ENCODE measurements around the gene DHRS9.
"Not testable (repeated sequence)": the region's sequence is repeated elsewhere in the genome, so short reads cannot be mapped to it uniquely, and the experiment has no call there.

Gene DHRS9

DNA sequence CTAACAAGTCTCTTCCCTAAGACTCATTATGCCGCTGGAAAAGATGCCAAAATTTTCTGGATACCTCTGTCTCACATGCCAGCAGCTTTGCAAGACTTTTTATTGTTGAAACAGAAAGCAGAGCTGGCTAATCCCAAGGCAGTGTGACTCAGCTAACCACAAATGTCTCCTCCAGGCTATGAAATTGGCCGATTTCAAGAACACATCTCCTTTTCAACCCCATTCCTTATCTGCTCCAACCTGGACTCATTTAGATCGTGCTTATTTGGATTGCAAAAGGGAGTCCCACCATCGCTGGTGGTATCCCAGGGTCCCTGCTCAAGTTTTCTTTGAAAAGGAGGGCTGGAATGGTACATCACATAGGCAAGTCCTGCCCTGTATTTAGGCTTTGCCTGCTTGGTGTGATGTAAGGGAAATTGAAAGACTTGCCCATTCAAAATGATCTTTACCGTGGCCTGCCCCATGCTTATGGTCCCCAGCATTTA lies 26.3 kb downstream of the DHRS9 start:
- DNase-seq (ENCODE audit: low spot score), result no peak

DNA sequence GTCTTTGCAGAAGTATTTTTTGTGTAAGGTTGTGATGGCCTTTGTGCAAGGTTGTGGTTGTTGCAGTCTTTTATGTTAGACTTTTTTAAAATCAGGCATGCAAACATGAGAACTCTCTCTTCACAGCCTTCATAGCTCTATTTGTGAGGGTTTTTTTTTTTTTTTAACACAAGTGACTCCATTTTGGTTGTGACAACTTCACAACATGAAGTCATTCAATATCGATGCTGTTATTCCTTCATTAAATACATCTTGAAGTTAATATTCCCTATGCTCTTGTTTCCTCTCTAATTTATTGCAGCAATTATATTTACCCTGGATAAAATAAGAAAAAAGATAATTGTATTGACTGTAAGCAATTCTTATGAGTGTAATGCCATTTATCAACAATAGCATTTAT lies 35.5 kb downstream of the DHRS9 start:
- no peak for DNase-seq (ENCODE audit: low spot score)

DNA sequence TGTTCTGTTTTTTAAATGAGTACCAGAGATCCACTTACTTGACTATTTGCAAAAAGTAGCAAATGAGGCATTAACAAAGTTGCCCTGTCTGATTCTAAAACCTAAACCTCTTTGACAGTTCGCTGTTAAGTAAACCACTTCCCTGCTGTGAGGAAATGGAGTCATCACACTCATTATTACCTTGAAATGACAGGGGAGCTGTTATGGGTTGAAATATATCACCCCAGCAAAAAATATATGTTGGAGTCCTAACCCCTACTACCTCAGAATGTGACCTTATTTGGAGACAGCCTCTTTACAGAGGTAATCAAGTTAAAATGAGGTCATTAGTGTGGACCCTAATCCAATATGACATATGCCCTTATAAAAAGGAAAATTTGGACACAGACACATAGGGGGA lies 36.1 kb downstream of the DHRS9 start:
- no peak for DNase-seq (ENCODE audit: low spot score)

DNA sequence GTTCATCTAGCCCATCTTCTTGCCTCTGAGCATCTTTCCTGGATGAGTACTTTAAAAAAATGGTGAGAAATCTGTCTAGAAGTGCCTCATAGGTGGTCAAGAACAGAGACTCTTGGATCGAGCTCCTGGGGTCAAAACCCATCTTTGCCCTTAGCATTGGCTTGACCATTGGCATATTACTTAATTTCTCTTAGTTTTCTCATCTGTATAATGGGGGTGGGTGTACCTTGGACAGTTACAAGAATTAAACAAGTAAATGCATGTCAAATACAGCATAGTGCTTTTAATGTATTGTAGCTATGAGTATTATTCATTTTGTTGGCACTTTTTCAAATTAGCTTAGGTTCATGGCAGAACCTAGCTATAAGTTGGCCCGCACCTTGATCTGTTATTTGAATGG lies 36.8 kb downstream of the DHRS9 start:
- no peak for DNase-seq (ENCODE audit: low spot score)

DNA sequence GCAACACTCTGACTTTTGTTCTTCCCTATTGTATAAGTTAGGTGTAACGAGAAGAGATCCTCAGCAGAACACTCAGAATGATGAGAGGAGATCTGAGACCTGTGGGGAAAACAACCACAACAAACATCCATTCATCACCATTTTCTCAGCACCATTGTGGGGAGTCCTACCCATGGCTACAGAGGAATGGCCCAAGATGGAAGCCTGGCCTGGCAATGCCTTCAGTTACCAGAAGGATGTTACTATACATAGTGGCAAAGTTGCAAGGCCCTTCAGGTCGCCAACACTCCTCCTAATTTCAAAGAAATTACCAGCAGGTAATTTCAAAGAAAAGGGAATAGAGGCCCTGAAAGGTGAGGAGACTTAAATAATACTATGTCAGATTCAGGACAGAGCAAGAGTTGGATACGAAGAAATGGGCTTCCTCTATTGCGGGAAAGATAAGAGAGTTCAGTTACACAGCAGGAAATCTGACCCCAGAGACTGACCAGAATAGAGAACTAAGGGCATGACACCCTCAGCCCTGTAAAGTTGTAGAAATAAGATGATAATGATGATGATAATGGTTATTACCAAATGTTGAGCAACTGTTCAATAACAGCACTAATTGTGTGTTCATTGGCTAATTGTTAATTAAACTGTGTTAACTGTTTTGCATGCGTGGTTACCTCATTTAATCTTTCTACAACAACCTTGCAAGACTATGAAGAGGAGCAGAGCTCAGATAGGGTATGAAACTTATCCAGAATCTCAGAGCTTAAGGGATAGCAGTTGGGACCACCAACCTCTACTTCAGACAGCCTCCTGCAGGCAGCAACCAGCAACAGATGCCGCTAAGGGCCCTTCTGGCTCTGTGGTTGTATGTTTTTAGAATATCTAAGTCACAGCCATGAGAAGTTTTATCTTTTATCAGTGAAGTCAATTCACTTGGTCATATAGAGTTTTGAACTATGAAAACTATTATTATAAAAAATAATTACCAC lies 37.5 kb downstream of the DHRS9 start:
- no peak for DNase-seq (ENCODE audit: low spot score)

DNA sequence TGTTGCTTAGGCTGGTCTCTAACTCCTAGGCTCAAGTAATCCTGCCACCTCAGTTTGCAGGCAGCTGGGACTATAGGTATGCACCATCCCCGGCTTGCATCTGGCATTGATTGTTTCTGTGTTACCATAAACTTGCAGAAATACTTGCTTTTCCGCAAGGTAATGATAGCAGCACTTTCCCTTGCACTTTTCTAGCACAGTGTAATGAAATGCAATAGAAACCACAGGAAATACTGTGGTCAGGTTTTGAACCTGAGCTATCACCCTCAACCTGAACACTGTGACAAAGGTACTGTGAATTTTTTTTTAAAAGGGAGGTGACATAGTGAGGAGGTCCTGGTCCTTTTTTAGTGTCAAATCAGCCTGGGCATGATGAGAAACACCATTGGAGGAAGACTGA lies 38.3 kb downstream of the DHRS9 start:
- no peak for DNase-seq (ENCODE audit: low spot score)

DNA sequence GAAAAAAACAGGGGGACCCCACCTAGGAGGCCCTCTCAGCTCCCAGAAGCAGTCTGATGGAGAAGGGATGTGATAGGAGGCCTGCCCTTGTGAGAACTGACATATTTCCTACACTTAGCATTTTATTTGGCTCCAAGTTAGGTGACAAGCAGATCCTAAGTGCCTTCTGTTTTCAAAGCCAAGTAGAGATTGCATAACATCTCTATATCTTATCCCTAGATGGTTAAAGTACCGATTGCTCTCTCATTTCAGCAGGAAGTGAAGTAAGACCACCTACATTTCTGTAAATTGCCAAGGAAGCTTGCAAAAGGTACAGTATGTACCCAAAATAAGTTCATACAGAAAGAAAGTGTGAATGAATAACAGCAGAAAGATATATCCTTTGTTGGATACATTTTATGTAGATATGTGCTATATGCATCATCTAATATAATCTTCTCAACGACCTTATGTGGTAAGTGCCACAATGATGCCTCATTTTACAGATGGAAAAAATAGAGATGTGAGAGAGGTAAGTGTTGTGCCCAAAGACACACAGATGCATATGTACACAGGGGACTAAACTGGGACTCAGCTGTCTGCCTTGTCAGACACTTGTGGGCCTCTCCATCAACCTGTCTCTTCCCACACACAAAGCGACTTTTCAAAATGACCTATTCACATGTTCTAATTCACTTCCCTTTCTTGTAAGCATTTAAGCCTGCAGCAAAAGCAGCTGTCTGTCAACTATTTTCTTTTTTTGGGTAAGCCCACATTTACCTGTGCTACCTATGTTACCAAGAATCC lies 38.9 kb downstream of the DHRS9 start:
- no peak for DNase-seq (ENCODE audit: low spot score)

DNA sequence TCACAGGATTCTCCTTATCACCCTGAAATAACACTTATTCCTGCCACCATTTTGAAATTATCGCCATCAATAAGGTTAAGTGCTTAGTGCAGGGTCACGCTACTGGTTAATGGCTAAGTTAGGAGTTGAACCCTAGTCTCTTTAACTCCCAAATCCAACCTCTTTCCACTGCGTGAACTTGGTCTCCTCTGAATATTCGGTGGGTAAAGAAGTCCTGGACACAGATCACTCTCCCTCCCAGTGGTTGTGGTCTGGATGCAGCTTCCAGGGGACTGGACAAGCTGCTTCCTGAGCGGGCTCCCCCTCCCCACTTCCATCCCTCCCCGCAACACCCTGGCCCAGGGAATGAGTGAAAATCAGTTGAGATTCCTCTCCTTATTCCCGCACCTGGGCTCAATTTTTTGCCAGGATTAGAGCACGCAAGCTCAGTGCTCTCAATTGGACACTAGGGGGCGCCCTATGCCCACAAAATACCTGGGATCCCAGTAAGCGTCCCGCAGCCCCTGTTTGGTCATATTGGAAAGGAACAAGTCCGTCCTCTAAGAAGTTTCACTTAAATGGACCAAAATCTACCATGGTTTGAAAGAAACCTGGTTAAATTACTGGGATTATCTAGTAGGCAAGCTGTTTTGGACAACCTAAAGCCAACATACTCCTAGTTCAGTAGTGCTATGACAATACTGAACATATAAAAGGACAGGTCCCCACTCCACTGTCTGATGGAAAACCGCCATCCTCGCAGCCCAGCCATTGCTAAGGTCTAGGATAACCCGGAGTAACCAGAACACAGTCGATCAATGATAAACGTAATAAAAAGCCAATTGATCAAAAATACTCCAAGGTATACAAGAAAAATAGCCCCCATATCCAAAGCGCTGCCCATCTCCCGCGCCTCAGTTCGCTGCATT lies 40.4 kb downstream of the DHRS9 start:
- DNase-seq (ENCODE audit: low spot score), result peak; percentile 68

DNA sequence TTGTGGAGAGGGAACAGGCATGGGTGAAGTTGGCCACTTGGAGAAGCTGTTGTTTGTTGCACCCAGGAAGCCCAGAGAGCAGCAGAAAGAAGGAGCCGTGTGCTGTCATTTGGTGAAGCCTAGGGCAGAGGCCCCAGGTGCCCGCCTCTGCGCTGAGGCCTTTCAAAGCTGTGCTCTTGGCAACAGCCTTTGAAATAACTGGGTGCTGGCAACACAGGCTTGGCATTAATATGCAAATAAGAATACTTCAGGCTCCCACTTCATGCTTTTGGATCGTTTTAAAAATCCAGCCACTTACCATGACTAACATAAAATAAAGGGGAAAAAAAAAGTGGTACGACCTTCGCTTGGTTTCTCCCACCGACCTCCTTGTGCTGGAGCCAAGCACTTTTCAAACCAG lies 41.1 kb downstream of the DHRS9 start:
- no peak for DNase-seq (ENCODE audit: low spot score)

DNA sequence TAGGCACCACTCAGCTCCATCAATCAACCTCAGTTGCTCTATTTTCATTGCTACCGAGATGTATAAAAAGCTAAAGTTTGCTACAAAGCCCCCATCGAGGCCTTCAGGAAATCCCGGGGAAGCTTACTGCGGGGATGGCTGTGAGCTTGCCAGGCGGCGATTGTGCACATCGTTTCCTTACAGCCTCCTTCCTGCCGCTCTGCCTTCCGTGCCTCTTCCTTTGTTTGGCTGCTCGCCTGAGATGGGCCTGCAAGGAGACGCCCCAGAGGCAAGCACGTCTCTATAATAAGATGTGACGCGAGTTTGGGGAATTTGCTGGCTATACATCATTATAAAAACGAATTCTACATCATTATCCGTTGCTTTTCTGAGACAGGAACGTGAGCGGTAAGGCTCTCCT lies 41.6 kb downstream of the DHRS9 start:
- no peak for DNase-seq (ENCODE audit: low spot score)

DNA sequence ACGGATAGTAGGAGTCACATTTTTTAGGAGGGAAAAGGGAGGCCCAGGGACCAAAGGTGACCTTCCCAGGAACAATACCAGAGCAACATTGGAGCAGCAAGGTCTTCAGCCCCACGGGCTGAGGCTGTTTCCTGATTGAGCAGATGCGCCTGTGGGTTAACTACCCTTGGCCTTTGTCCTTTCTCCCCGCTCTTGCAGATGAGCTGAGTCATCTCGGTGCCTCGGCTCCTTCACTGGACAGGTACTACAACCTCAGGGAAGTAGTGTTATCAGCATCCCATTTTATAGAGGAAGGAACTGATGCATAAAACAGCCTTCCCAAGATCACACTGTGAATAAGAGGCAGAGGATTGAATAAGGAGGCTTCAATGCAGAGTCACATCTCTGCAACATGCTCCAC lies 43.5 kb downstream of the DHRS9 start:
- DNase-seq (ENCODE audit: low spot score), result no peak

DNA sequence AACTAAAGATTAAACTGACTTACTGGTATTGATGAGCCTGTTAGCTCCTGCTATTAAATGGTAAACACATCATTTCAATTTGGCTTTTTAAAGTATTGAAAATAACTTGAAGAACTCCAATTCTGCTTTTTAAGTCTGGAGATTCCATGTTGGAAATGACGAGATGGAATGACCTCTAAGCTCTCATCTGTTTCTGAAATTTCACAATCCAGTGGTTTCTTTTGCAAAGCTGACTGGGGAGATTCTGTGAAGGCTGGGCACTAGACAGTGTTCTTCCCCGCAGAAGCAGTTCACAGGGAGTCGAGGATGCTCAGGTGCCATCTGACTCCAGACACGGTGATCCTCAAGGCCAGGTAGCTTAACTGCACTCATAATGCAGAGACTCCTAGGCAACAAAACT lies 44.7 kb downstream of the DHRS9 start:
- DNase-seq (ENCODE audit: low spot score), result no peak

DNA sequence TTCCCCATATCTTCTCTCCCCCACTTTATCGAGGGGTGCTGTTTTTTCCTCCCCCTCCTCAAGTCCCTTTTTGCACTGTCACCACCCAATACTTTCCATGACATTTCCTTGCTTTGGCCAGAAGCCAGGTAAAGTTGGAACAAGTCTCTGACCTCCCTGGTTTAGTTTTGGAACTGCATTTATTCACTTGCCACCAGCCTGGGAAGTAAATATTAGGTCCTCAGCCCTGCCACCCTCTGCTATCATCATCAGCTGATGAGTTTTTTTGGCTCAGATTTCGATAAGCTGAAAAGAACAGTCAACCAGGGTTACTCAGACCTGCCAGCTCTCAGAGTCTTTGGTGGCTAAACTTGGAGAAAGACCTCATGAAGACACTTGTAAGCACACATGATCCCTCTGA lies 47.0 kb downstream of the DHRS9 start:
- DNase-seq (ENCODE audit: low spot score), result no peak

DNA sequence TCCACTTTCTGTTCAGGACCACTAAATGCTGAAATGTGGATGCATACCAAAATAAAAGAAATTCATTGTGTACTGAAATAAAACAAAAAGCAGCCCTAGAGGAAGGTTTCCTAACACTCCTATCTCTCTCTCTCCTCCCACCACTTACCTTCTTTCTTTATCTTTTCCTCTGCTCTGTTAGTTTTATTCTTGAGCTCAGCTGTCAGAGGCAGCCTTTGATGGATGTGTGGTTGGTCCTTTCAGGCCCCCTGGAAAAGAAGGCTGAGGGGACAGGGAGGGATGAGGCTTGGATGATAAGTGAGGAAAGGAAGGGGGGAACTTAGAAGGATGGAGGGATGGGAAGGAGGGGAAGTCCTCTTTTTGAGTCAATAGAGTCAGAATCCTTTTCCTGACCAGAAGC lies 47.6 kb downstream of the DHRS9 start:
- DNase-seq (ENCODE audit: low spot score), result no peak

DNA sequence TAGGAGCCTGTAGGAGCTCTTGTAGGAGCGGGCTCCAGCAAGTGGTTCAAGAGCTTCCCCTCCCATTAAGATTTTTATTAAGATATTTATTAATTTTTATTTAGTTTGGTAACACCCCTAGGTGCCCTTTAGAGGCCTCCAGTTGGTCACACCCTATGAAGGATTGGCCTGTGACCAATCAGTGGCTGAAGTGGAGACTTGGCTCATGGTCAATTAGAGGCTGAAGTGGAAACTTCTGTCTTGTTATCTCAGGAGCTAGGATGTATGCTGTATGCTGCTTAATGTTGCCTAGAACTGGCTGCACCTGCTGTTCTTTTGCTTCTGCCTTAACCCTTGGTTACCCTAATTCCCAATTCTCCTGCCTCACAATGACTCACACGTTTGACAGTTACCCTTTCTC lies 48.7 kb downstream of the DHRS9 start:
- no peak for DNase-seq (ENCODE audit: low spot score)

DNA sequence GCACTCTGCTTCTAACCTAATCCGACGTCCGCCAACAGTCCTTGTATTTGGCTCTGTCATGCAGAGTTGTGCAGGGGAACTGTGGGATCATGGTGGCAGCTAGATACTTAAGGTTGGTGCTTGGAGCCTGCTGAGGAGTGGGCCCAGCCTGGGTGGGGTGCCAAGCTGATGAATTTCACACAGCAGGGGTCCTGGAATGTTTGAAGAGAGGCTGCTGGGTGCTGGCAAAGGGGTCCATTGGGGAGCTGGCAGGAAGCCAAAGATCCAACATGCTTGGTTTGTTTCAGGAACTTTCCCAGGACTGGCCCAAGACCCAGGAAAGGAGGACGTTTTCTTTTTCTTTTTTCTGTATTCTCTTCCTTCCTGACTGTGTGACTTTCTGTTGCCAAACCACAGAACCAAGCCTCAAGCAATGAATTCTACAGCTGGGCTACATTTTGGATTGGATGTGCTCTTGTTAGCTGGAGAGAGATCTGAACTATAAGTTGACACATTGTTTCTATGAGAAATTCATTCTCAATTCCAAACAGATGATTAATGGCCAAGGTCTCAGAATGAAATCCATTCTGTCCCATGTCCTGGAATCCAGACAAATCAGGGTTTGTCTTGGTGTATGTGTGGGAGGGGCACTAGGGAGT lies 49.9 kb downstream of the DHRS9 start:
- DNase-seq (ENCODE audit: low spot score), result no peak

DNA sequence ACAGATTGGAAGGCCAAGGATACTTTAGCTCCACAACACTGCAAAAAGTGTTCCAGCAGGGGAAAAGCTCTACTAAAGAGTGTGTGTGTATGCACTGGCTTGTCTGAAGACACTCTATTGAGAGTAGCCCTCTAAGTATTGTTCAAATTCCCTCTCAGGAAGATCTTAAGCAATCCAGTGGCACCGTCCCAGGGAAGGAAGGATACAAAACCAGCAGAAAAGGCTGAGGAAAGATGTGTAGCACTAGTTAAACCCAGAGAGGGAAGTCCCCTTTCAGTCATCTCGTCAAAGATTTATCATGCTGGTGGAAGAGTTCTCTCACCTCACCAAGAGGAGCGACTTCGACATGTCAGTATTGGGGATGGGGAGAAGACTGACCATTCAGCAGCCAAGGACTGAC lies 50.5 kb downstream of the DHRS9 start:
- no peak for DNase-seq (ENCODE audit: low spot score)

DNA sequence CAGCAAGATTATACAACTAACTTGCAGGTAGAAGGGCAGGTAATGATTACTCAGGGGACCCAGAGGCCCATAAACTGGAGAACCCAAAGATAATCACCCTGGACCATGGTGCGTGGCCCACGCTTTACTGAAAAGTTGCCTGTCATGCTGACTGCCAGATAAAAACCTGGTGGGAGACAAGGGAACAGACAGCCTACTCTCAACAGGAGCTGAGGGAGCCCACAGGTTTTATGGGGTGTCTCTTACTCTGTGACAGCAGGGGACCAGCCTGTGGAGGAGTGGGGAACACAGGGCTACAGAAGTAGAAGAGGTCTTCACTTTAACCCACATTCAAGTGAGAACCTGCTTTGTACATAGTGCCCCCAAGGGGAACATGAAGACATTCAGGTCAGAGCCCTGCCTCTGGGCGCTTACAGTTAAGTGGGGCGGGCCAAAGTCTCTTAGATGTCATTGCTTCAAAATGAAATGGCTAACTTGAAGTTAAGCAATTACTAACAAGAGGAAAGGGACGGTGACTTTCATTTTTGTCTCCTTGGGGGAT lies 60.4 kb downstream of the DHRS9 start:
- DNase-seq (ENCODE audit: low spot score), result no peak

DNA sequence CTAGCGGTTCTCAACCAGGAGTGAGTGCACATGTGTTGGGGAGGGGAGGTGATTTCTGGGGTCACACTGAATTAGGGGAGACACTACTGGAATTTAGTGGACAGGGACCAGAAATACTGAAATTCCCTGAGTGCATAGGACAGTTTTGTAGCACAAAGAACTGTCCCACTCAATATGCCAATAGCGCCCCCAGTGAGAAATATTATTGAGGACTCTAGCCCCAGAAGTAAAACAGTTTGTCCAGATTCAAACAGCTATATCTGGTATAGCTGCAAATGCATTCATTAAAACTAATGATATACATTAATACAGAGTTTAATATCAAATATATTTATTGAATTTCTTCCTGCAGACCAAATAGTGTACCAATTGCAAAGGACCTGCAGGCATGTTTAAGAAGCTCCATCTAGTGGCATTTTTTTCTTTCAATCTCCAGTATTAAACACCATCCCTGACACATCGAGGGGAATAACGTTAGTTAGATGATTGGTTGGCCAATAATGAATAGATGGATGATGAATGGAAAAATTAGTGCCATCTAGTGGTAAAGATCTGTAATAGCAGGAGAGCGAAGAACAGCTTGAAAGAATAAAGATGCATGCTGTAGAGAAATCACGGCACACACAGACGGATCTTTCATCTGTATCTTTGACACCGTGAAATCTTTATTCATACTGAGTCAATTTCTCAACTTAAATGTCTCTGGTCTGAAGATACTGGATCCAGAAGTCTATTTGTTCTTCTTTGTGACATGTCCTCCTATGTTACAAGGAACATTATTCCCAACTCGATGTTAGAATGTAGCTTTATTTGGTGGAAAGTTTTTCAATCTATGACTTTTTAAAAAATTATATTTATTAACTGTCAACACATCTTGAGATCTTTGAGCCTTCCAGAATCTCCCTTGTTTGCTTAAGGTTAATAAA lies 62.5 kb downstream of the DHRS9 start:
- DNase-seq (ENCODE audit: low spot score), result peak; percentile 52

DNA sequence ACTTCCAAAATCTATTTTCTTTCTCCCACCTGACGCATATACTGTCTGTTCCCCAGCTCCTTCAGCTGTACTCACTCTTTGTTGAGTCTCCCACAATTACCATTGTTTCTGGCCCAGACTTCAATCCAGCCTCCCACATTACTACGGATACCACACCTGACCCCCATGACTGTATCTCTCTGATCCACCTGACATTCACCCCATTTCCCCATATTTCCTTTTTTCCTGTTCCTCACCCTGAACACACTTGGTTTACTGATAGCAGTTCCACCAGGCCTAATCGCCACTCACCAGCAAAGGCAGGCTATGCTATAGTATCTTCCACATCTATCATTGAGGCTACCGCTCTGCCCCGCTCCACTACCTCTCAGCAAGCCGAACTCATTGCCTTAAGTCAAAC lies 64.9 kb downstream of the DHRS9 start:
- DNase-seq (ENCODE audit: low spot score), result not testable (repeated sequence)
